Smooth muscle cell of the umbilical artery (primary cell): ENCODE data around the gene FN3K. TPM values are rescaled to one million over a fixed set of nuclear protein-coding genes. Genes with fewer than 3 reads are reported as not detected.

ENCODE experiments used
- total RNA-seq: library from RNA; depleted of rRNA; stranded (reverse); fragments of >200 nt; gene quantifications from 2 replicates; pipeline ENCODE4 v1.2.3, GENCODE V29; 2014

Gene FN3K
- total RNA-seq: 5.9 and 10.4 TPM in 2 replicates

GRCh38 chr17:82734987-82735866 is at the start of gene FN3K:
FN3K (plus strand) TSS chr17:82735615; CDS start chr17:82735637, 22 bp downstream.

GRCh38 chr17:82698065-82698973 is 37.1 kb upstream of the FN3K start, which contains the start of gene RAB40B:
RAB40B (minus strand) TSS chr17:82698698; CDS start chr17:82698596, 102 bp downstream.

DNA sequence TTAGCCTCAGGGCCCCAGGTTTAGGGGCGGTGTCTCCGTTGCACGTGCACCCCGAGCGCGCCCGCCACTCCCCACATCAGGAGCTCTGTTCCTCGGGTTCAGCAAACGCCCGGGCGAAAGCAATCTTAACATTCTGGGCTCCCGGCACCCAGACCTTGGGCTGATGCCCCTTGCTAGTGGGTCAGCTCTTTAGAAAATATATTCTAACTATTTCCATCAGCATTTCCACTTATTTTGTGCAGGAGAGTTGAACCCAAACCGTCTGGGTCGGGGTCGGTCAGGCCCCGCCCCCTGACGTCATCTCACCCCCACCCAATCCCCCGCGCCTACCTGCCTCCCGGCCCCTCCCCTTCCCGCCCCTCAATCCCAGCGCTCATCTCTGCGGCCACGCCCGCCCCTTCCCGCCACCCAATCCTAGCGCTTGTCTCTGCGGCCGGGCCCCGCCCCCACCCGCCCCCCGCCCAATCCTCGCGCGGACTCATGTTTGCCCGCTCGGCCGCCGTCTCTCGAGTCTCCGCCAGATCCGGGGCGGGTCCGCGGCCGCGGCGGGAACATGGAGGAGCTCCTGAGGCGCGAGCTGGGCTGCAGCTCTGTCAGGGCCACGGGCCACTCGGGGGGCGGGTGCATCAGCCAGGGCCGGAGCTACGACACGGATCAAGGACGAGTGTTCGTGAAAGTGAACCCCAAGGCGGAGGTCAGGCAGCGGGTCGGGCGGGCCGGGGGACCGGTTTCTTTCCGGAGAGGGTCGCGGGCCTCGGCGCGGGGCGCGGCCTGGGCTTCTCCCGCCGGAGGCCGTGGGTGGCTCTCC is 19.0 kb upstream of the FN3K start, which contains the start of gene FN3KRP:
FN3KRP (plus strand) TSS at position 504 of the 808 bp plus-strand sequence; CDS start at position 554, 50 bp downstream.

GRCh38 chr17:82751571-82752370 is 16.4 kb downstream of the FN3K start, which contains the start of gene TBCD:
TBCD (plus strand) TSS chr17:82752065; CDS start chr17:82752194, 129 bp downstream.

Other genes with a start within 250 kb of the FN3K start
- 24.6 and 35.0 TPM in 2 replicates for gene FOXK2, start 215.9 kb upstream of the FN3K start, total RNA-seq
- gene WDR45B, start 87.2 kb upstream of the FN3K start, total RNA-seq: 69.2 and 88.5 TPM in 2 replicates
- gene RAB40B, start 36.9 kb upstream of the FN3K start, total RNA-seq: 5.5 and 6.2 TPM in 2 replicates
- 9.2 and 15.0 TPM in 2 replicates for gene FN3KRP, start 18.9 kb upstream of the FN3K start, total RNA-seq
- 28.2 and 55.2 TPM in 2 replicates for gene TBCD, start 16.4 kb downstream of the FN3K start, total RNA-seq
- gene ZNF750, start 104.4 kb downstream of the FN3K start, total RNA-seq: not detected in 2 replicates